HG02610 (cell line): ENCODE data around the gene PIEZO1.
"Not testable (repeated sequence)": the region's sequence is repeated elsewhere in the genome, so short reads cannot be mapped to it uniquely, and the experiment has no call there.

Source experiments
- ATAC-seq: cut with Tn5 transposase; IDR thresholded peaks from one replicate; pipeline ENCODE4 v1.9.1; 2021; ENCODE audit warnings: mild to moderate bottlenecking, moderate library complexity; ENCODE audit not compliant: unreplicated experiment

PIEZO1 gene

GRCh38 chr16:88678224-88678979 lies 106.6 kb downstream of the PIEZO1 start:
- ATAC-seq: no peak

GRCh38 chr16:88677721-88678120 lies 107.3 kb downstream of the PIEZO1 start:
- no peak for ATAC-seq

GRCh38 chr16:88676502-88677242 lies 108.3 kb downstream of the PIEZO1 start:
- no peak for ATAC-seq

- no peak for ATAC-seq
Observed at GRCh38 chr16:88673716-88674379, 111.2 kb downstream of the PIEZO1 start.

- no peak for ATAC-seq
Observed at GRCh38 chr16:88672776-88673175, 112.2 kb downstream of the PIEZO1 start.

GRCh38 chr16:88671806-88672205 lies 113.2 kb downstream of the PIEZO1 start:
- ATAC-seq: no peak

GRCh38 chr16:88669980-88670379 lies 115.0 kb downstream of the PIEZO1 start:
- ATAC-seq: no peak

- ATAC-seq: not testable (repeated sequence)
Observed at GRCh38 chr16:88669493-88669892, 115.5 kb downstream of the PIEZO1 start.

GRCh38 chr16:88667461-88667860 lies 117.6 kb downstream of the PIEZO1 start:
- no peak for ATAC-seq

- ATAC-seq: no peak
Observed at GRCh38 chr16:88665570-88665969, 119.5 kb downstream of the PIEZO1 start.
